GM21723 (cell line): ENCODE measurements around the gene DCLK1.

Experiments
- ATAC-seq: cut with Tn5 transposase; IDR thresholded peaks from one replicate; pipeline ENCODE4 v1.9.1; 2021; ENCODE audit warnings: mild to moderate bottlenecking, moderate library complexity; ENCODE audit not compliant: unreplicated experiment

The DCLK1 gene

GRCh38 chr13:36131222-36131930 is at the start of gene DCLK1:
TSS of gene DCLK1 (minus strand) at chr13:36131382.
- ATAC-seq: no peak

DNA sequence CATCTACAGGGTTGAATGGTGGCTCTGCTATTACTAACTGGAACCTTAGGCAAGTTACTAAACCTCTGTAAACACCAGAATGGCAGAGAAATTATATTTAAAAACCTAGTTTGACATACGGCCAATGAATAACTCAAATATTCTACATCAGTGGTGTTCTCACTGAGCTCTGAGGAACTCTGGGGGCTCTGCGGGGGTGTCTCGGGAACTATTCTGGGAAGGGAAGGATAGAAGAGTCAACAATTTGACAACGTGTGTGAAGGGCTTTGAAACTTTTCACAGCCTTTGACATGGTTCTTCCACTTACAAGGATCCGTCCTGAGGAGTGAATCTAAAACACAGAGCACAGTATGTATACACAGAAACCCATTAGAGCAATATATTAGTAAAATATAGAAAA is 44.4 kb upstream of the DCLK1 start:
- ATAC-seq: no peak

DNA sequence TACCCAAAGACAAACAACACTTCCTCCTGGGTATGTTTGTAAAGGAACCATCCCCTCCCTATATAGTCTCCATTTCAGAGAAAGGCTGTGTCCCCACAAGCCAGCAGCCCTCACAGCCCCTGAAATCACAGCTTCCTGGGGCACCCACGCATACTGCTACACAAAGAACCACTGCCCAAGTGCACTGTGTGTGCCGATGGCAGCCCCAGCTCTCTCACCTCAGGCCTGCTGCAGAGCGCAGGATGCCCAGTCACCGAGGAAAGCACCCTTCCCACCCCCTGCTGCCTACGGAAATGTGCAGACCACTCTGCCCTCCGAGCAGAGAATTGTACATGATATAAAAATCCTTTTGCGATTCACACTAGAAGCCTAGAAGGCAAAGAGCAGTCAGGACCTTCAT is 43.7 kb upstream of the DCLK1 start:
- no peak for ATAC-seq

DNA sequence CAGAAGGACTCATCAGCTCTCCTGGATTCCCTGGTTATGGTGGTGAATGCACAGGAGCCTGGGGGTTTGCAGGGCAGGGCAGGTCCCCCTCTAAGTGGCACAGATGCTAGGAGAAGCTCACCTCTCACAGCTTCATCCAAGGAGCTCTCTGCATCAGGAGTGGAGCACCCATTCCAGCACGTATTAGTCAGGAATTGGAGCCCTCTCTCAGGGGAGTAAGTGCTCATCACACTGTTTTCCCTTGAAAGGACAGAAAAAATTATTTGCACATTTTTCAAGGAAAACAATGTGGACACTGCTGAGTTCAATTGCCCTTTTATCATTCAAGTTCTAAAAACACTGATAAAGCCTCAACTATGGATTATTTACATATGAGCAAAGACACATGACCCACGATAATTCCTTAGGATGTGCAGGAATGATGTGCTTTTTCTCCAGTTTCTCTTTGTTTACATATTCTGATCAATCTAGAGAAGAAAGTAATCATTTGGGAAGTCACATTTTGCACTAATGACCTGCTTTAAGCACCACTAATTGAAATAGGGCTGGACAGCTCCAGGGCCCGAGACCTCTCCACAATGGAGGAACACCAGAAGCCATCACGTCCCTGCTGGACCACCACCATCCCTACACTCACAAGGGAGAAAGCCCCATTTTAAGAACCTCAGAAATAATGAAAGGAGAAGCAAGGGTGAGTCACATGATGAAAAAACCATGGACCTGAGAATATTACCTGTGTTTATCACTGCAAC is 42.6 kb upstream of the DCLK1 start:
- no peak for ATAC-seq

- ATAC-seq: no peak
Observed at GRCh38 chr13:36166046-36166445, 34.9 kb upstream of the DCLK1 start.

DNA sequence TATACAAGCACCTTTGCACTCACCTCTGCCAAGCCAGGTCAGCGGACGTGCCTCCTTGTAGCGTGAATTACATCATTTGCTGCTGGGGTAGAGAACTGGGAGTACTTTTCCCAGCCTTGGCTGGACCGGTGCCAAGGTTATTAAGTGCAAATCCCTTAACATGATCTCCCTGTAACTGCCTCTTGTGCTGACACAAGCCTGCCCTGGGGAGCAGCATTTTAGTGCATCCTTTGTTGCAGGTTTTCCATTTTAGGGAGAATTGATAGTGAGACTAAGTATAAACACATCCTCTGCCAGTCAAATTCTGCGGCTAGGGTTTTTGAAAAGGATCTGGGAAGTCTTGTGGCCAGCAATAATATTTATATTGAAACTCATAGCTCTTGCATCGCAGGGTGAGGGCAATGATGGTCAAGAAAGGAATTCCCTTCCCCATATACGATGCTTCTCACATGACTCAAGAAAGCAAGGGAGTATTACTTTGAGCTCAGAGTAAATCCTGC is 32.7 kb upstream of the DCLK1 start:
- ATAC-seq: no peak

GRCh38 chr13:36163286-36163685 is 32.1 kb upstream of the DCLK1 start:
- ATAC-seq: no peak

DNA sequence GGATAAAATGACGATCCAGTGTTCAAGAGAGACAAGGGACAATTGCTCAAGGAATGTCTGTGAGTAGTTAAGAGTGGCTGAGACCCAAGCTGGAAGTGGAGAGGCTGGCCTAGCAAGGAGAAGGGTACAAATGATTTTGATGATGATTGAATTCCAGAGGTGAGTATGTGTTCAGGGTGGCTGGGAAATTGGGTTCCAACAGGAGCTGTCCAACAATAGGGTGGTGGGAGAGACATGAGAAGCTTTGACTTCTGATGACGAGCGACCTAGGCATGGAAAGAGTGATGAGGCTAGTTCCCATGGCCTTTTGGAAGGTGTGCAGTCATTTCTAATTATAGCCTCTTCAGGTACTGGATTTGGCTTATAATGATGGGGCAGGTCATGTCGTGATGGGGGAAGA is 29.1 kb upstream of the DCLK1 start:
- no peak for ATAC-seq

- no peak for ATAC-seq
Observed at GRCh38 chr13:36158611-36159010, 27.4 kb upstream of the DCLK1 start.

GRCh38 chr13:36157480-36157879 is 26.3 kb upstream of the DCLK1 start:
- no peak for ATAC-seq

DNA sequence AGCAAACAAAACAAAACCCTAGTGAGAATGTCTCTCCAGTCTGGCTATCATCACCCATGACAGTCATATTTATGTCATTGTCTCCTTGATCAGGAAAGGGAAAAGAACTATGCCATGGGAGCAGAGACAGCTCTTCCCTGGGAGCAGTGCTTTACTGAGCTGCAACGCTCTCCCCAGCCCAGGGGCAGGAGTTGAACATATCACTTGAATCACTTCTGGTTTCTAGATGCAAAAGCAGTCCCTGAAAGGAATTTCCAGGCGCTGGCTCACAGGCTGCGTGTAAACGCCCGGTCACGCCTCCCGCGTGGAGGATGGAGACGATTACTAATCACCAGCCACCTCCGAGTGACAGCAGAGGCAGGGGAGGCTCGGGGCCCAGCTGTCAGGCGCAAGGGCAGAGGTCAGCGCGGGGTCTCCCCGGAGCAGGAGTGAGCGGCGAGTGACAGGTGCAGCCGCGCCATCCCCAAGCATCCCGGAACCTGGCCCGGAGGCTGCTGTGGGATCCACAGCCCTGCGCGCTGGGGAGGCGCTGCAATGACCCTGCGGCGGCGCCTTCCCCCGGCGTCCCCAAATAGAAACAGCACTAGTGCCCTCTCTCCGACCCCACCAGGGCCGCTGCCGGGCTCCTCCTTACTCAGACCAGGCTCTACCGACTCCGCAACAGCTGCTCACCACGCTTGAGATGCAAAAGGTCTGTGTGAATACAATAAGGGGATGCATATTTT is 23.5 kb upstream of the DCLK1 start:
- no peak for ATAC-seq

DNA sequence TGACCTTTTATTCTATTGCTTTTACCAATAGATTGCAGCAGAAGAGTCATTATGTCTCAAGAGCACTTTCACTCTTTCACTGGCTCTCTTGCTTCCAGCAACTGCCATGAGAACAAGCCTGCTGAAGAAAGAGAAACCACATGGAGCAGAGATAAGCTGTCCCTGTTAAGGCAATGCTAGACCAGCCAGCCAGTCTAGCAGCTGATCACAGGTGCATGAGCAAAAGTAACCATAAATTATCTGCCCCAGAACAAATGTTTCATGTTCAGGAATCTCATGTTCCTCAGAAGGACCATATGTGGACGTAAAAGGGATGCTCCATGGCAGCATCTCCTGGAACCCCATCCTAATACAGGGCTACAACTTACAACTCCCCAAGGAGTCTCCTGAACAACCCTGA is 20.4 kb upstream of the DCLK1 start:
- no peak for ATAC-seq

GRCh38 chr13:36148446-36148845 is 17.3 kb upstream of the DCLK1 start:
- no peak for ATAC-seq

- ATAC-seq: no peak
Observed at GRCh38 chr13:36147330-36147729, 16.1 kb upstream of the DCLK1 start.

GRCh38 chr13:36146511-36147269 is 15.5 kb upstream of the DCLK1 start:
- no peak for ATAC-seq

DNA sequence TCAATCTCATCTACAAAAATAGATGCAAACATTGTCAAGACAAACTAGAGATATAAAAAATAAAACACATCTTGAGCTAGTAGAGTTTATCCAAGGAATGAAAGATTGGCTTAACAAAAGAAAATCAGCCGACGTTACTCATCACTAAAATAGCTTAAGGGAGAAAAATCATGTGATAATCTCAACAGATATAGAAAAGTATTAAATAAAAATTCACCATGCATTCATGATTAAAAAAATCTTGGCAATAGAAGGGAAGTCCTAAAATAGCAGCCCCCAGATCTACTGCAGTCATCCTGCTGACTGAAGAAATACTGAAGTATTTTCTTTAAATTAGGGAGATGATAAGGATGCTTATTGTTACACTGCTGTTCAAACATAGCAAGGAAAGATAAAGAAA is 12.6 kb upstream of the DCLK1 start:
- ATAC-seq: no peak

DNA sequence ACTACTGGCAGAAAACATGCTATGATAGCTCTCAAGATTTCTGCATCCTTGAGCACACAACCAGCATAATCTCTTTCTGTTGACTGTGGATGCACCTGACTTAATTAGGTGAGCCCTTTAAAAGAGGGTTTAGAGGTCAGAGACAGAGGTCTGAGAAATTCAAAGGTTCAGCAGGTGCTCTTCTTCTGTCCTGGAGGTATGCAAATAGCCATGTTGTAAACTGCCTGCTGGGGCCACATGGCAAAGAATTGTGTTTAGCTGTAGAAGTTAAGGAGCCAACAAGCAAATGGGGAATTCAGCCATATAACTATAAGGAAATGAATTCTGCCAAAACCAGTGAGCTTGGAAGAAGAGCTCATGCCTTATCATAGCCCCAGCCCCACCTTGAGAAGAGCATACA is 11.6 kb upstream of the DCLK1 start:
- no peak for ATAC-seq

DNA sequence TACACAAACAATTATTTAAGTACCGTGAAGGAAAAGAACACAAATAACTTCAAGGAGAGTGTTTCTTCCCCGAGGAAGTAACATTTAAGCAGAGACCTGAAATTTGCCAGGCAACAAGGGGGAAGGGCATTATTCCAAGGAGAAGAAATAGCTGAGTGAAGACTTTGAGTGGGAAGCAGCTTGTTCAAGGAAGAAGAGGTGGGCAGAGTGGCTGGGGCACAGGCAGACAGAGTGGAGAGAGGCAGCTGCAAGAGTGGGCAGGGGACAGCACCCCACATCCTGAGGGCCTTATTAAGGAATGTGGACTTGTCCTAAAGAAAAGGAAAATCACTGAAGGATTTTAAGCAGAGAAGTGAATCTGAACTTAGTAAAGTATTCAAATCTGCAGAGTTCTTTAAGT is 4.7 kb upstream of the DCLK1 start:
- ATAC-seq: no peak

DNA sequence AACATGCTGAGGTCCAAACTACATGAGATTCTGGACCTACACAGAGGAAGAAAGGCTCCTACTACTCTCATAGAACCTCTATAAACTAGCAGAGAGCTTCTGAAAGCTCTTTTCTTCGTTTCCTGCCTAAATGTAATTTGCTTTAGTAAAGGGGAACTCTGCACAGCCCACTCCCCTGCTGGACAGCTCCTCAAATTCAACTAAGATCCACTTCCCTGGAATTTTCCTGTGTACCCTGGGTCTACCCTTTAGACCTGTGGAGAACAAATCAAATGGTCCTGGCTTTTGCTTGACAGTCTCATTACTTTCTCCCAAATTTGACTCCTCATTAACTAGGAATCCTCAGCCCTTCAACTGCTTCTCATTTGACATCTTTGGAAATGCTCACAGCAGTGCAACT is 3.5 kb upstream of the DCLK1 start:
- ATAC-seq: no peak

GRCh38 chr13:36133950-36134626 is 2.9 kb upstream of the DCLK1 start:
- ATAC-seq: no peak
